H9 (cell line): ENCODE data around the gene JMJD1C. TPM values are rescaled to one million over a fixed set of nuclear protein-coding genes. Genes with fewer than 3 reads are reported as not detected.

Source experiments
- DNase-seq: peaks from one replicate; pipeline ENCODE4 v3.0.0-alpha.2; 2017
- H2AFZ ChIP-seq: one replicate; pipeline ENCODE4 v1.6.1; 2013; ENCODE audit warnings: mild to moderate bottlenecking, low read length, control low read depth, moderate library complexity
- H2AK5ac ChIP-seq: 2 replicates; pipeline ENCODE4 v1.6.1; 2013; ENCODE audit warnings: low read length, control low read depth, mixed read lengths; ENCODE audit not compliant: insufficient read length
- H2BK120ac ChIP-seq: one replicate; pipeline ENCODE4 v1.6.1; 2013; ENCODE audit warnings: low read depth, mild to moderate bottlenecking, low read length, control low read depth, inconsistent platforms; ENCODE audit not compliant: poor library complexity, severe bottlenecking
- H2BK12ac ChIP-seq: 2 replicates; pipeline ENCODE4 v1.6.1; 2013; ENCODE audit warnings: low read length, control low read depth, mixed read lengths, low read depth; ENCODE audit not compliant: insufficient read length
- H2BK15ac ChIP-seq: 2 replicates; pipeline ENCODE4 v1.6.1; 2013; ENCODE audit warnings: low read depth, low read length, control low read depth
- H2BK20ac ChIP-seq: one replicate; pipeline ENCODE4 v1.6.1; 2013; ENCODE audit warnings: low read depth, mild to moderate bottlenecking, low read length, control low read depth, inconsistent platforms; ENCODE audit not compliant: poor library complexity, severe bottlenecking
- H2BK5ac ChIP-seq: 2 replicates; pipeline ENCODE4 v1.6.1; 2013; ENCODE audit warnings: low read length, control low read depth, mixed read lengths; ENCODE audit not compliant: insufficient read length
- H3K14ac ChIP-seq: 2 replicates; pipeline ENCODE4 v1.6.1; 2013; ENCODE audit warnings: low read length, control low read depth; ENCODE audit not compliant: insufficient read depth
- H3K18ac ChIP-seq: 2 replicates; pipeline ENCODE4 v1.6.1; 2013; ENCODE audit warnings: low read depth, mild to moderate bottlenecking, mixed read lengths, low read length, control low read depth; ENCODE audit not compliant: insufficient read length
- H3K23ac ChIP-seq: 2 replicates; pipeline ENCODE4 v1.6.1; 2013; ENCODE audit warnings: low read length, control low read depth, mixed read lengths, low read depth; ENCODE audit not compliant: insufficient read length
- H3K23me2 ChIP-seq: 2 replicates; pipeline ENCODE4 v1.6.1; 2013; ENCODE audit warnings: low read depth, mild to moderate bottlenecking, mixed read lengths, low read length, control low read depth; ENCODE audit not compliant: insufficient read length, poor library complexity, severe bottlenecking
- H3K27ac ChIP-seq: 2 replicates; pipeline ENCODE4 v1.5.1; 2013; ENCODE audit warnings: low read length, control low read depth, mixed read lengths, low read depth; ENCODE audit not compliant: insufficient read length
- H3K27me3 ChIP-seq: 2 replicates; pipeline ENCODE4 v1.6.1; 2013; ENCODE audit warnings: low read length, control low read depth, inconsistent platforms; ENCODE audit not compliant: insufficient read depth
- H3K4ac ChIP-seq: 2 replicates; pipeline ENCODE4 v1.6.1; 2013; ENCODE audit warnings: low read depth, mild to moderate bottlenecking, control low read depth, inconsistent platforms, low read length, moderate library complexity
- H3K4me1 ChIP-seq: 2 replicates; pipeline ENCODE4 v1.6.1; 2013; ENCODE audit warnings: low read length, control low read depth, inconsistent platforms; ENCODE audit not compliant: insufficient read depth
- H3K4me2 ChIP-seq: 2 replicates; pipeline ENCODE4 v1.6.1; 2013; ENCODE audit warnings: low read length, control low read depth, mixed read lengths; ENCODE audit not compliant: insufficient read length, insufficient read depth
- H3K56ac ChIP-seq: 2 replicates; pipeline ENCODE4 v1.6.1; 2013; ENCODE audit warnings: low read depth, mild to moderate bottlenecking, mixed read lengths, low read length, control low read depth; ENCODE audit not compliant: insufficient read length
- H3K79me1 ChIP-seq: 2 replicates; pipeline ENCODE4 v1.6.1; 2013; ENCODE audit warnings: low read depth, mild to moderate bottlenecking, moderate library complexity, low read length, control low read depth, inconsistent platforms; ENCODE audit not compliant: insufficient read depth, poor library complexity, severe bottlenecking
- H3K79me2 ChIP-seq: 2 replicates; pipeline ENCODE4 v1.6.1; 2013; ENCODE audit warnings: low read length, control low read depth, inconsistent platforms; ENCODE audit not compliant: insufficient read depth
- H3K9ac ChIP-seq: 2 replicates; pipeline ENCODE4 v1.6.1; 2013; ENCODE audit warnings: low read length, control low read depth, mixed read lengths; ENCODE audit not compliant: insufficient read length; ENCODE audit errors: extremely low read depth
- H3K9me3 ChIP-seq: one replicate; pipeline ENCODE4 v1.6.1; 2013; ENCODE audit warnings: low read depth, low read length, inconsistent platforms; ENCODE audit not compliant: control insufficient read depth
- H3T11ph ChIP-seq: one replicate; pipeline ENCODE4 v1.6.1; 2013; ENCODE audit warnings: mild to moderate bottlenecking, low read length, control low read depth, inconsistent platforms
- H4K20me1 ChIP-seq: one replicate; pipeline ENCODE4 v1.6.1; 2013; ENCODE audit not compliant: control insufficient read depth, insufficient read length, insufficient read depth
- H4K5ac ChIP-seq: 2 replicates; pipeline ENCODE4 v1.6.1; 2013; ENCODE audit warnings: low read depth, mild to moderate bottlenecking, mixed read lengths, low read length, control low read depth; ENCODE audit not compliant: insufficient read length
- H4K8ac ChIP-seq: replicated peaks from 2 replicates; pipeline ENCODE4 v1.6.1; 2013; ENCODE audit warnings: low read length, control low read depth, mixed read lengths, low read depth; ENCODE audit not compliant: insufficient read length
- H4K91ac ChIP-seq: 2 replicates; pipeline ENCODE4 v1.6.1; 2013; ENCODE audit warnings: low read depth, mild to moderate bottlenecking, moderate library complexity, mixed read lengths, low read length, control low read depth; ENCODE audit not compliant: insufficient read length
- H3K27ac Mint-ChIP-seq, 3 experiments: 2 replicates in 2 of 3; 3 replicates in 1 of 3; pipeline ENCODE4 v1.8.0; 2020 to 2021; ENCODE audit warnings: mixed read lengths in 3 of 3, mild to moderate bottlenecking in 1 of 3, moderate library complexity in 1 of 3
- H3K27me3 Mint-ChIP-seq: 2 replicates; pipeline ENCODE4 v1.8.0; 2021; ENCODE audit warnings: low read depth, mild to moderate bottlenecking, moderate library complexity, mixed read lengths
- H3K36me3 Mint-ChIP-seq, 3 experiments: 2 replicates in 2 of 3; 3 replicates in 1 of 3; pipeline ENCODE4 v1.8.0; 2020 to 2021; ENCODE audit warnings: low read depth in 3 of 3, mixed read lengths in 3 of 3; ENCODE audit not compliant: insufficient read depth in 1 of 3
- H3K4me1 Mint-ChIP-seq, 2 experiments: 2 replicates each; pipeline ENCODE4 v1.8.0; 2020; ENCODE audit warnings: mixed read lengths in 2 of 2
- H3K4me3 Mint-ChIP-seq, 2 experiments: 2 replicates in 1 of 2; 3 replicates in 1 of 2; pipeline ENCODE4 v1.8.0; 2020 to 2021; ENCODE audit warnings: mild to moderate bottlenecking in 2 of 2, mixed read lengths in 2 of 2, moderate library complexity in 1 of 2
- H3K9me3 Mint-ChIP-seq, 2 experiments: 2 replicates in 1 of 2; 3 replicates in 1 of 2; pipeline ENCODE4 v1.8.0; 2020; ENCODE audit warnings: mild to moderate bottlenecking in 2 of 2, mixed read lengths in 2 of 2, moderate library complexity in 1 of 2
- CTCF ChIP-seq: fragments of 200-600 bp; sonication (generic); conservative IDR thresholded peaks from 3 replicates; pipeline ENCODE4 v1.8.0; 2021; ENCODE audit warnings: antibody characterized with exemption, mild to moderate bottlenecking
- WGBS: extraction: QIAGEN DNeasy Blood & Tissue Kit; methylation state at CpG from one replicate; pipeline ENCODE4 v1.1.7; 2013; ENCODE audit warnings: missing lambda C conversion rate, low lambda C conversion rate, mixed read lengths; ENCODE audit not compliant: insufficient read length; ENCODE audit errors: extremely low coverage; 5-methylcytosine and 5-hydroxymethylcytosine counted together
- total RNA-seq: library from RNA; stranded (reverse); gene quantifications from 2 replicates; pipeline ENCODE4 v1.2.1, GENCODE V29; 2021

Gene JMJD1C
- total RNA-seq, 1 experiment from 2014 or later: 200 TPM

- no peak overlapping the region for H2AFZ ChIP-seq
These were observed 16.1 kb upstream of the JMJD1C start for GRCh38 chr10:63481815-63482421.

More at GRCh38 chr10:63481815-63482421, 16.1 kb upstream of the JMJD1C start:
- H3K27me3 Mint-ChIP-seq: no peaks in the 10 kb centered on the region
- Histone ChIP-seq H2BK12ac (no peak overlapping the region), H3K27me3 (no peaks in the 10 kb centered on the region), H3K9me3 (no peaks in the 10 kb centered on the region), H3T11ph (no peak overlapping the region), H3K23ac (no peak overlapping the region), H3K18ac (no peak overlapping the region), H3K23me2 (no peaks in the 10 kb centered on the region), H4K8ac (no peak overlapping the region), H3K79me2 (peaks cover 5% of the 10 kb centered on the region; the same call in 1 of the 2 replicates), H3K56ac (no peak overlapping the region), H2BK15ac (no peak overlapping the region), H3K79me1 (no peaks in the 10 kb centered on the region), H4K91ac (no peak overlapping the region), H2BK120ac (no peak overlapping the region), H3K27ac (no peak overlapping the region), H3K9ac (no peak overlapping the region), H3K4ac (no peak overlapping the region), H2BK20ac (no peak overlapping the region), H3K14ac (no peak overlapping the region), H4K20me1 (no peaks in the 10 kb centered on the region), H2AK5ac (no peak overlapping the region), H3K4me2 (no peak overlapping the region), H2BK5ac (no peak overlapping the region), H3K4me1 (no peaks in the 10 kb centered on the region), H4K5ac (no peak overlapping the region)
- DNase-seq: no peak
- no peak for TF ChIP-seq CTCF
- no peak overlapping the region for H3K4me3 Mint-ChIP-seq
- no CpG with 5 or more reads among the region's 6 CpGs for WGBS
- H3K36me3 Mint-ChIP-seq: no peaks in the 10 kb centered on the region
- peak overlapping the region in 1 of 3 experiments; percentile 76; a peak in 2 of 7 replicates for H3K27ac Mint-ChIP-seq
- no peaks in the 10 kb centered on the region for H3K9me3 Mint-ChIP-seq
- H3K4me1 Mint-ChIP-seq: peaks cover 35 to 41% of the 10 kb centered on the region in 2 experiments
